ENCODE results near the gene KAT2A.

Gene KAT2A

GRCh38 chr17:42090964-42091790 is 30.0 kb downstream of the KAT2A start:
- FAIRE-seq, result no peak

GRCh38 chr17:42088736-42089135 is 32.4 kb downstream of the KAT2A start:
- no peak for FAIRE-seq

DNA sequence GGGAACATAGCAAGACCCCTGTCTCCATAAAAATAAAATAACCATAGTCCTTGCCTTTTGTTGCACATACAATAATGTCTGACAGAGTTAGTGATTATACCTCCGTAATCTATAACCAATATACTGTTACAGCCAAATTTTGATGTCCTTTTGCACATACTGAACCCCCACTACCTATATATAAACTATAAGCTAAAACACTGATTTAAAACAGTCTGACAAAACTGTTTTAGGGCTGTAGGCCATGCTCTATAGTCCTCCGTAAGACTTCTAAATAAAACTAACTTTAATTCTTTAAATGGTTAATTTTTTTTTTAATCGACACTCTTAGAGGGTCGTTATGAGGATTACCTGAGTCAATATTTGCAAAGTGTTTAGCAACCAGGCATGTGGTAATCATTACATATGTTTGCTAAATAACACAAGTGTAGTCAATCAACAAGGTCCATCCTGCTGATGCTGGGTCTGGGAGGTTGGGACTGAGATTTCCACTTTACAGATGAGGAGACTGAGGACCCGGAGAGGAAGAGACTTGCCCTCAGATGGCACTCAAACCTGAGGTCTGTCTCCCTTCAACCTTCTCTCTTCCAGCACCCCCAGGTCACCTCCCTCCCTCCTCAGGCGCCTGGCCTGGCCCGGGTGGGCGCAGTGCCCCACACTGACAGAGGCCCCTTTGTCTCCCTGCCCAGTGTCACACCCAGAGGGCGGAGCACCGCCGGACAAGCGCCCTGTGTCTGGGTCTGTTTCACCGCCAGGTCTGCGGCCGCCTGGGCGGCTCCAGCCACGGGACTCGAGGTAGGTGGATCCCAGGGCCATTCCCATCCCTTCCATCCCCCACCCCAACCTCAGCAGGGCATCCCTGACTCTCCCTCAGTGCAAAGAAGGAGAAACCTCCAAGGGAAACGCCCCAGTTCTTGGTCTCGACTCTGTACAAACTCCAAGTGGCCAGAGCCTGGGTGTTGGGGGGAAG is 33.1 kb downstream of the KAT2A start:
- no peak for FAIRE-seq

DNA sequence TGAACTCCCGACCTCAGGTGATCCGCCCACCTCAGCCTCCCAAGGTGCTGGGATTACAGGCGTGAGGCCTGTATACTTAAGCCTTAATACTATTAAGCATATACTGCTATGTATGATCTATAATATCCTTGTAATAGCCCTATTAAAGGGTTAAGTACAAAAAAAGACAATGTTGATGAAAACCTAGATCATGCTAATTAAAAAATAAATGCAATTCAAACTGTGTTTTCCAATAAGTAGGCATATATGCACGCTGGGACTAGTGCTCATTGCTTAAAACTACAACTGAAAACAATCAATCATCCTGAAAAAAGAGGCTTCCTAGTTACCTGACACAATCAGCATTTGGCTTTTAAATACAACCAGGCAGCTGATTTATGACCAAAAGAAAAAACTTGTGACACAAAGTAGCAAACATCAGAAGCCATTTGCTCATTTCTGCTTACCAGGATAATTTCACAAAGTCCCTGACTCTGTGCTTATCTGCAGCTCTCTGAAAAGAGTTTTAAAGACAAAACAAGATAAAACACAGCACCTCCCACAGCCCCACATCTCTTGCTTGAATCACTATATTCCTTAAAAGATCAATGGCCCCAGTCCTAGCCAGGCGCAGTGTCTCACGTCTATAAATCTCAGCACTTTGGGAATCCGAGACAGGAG is 34.0 kb downstream of the KAT2A start:
- FAIRE-seq, result no peak

DNA sequence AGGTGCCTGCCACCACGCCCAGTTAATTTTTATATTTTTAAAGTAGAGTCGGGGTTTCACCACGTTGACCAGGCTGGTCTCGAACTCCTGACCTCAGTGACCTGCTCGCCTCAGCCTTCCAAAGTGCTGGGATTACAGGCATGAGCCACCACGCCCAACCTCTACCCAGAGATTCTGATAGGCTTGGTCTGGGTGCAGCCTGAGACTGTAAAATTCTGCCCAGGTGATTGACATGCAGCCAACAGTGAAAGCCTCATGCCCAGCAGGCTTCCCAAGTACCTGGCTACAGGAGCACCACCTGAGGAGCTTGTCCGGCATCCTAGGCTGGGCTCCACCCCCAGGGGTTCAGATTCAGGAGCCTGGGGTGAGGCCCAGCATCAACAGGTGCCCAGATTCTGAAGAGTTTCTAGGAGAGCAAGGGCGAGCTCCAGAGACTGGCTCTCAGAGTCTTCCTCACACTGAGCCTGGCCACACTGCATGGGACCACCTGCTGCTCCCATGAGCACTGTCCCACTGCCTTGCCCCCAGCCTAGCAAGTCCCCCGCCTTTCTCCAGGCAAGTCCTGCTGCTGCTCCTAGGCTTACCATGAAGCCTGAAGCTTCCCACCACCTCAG is 39.5 kb downstream of the KAT2A start:
- no peak for FAIRE-seq

DNA sequence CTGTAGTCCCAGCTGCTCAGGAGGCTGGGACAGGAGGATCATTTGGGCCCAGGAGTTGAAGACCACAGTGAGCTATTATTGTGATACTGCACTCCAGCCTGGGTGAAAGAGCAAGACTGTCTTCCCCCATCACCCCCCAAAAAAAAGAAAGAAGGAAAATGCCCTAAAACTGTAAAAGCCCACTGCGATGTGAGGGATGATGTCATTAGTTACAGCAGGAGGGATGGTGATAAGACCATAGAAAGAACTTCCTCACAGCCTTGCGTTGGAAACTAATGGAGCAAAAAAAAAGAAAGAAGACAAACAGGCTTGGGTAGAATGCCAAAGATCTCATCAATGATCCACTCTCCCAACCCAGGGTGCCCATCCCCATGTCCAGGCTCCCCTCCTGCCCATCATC is 41.6 kb downstream of the KAT2A start:
- no peak for FAIRE-seq

DNA sequence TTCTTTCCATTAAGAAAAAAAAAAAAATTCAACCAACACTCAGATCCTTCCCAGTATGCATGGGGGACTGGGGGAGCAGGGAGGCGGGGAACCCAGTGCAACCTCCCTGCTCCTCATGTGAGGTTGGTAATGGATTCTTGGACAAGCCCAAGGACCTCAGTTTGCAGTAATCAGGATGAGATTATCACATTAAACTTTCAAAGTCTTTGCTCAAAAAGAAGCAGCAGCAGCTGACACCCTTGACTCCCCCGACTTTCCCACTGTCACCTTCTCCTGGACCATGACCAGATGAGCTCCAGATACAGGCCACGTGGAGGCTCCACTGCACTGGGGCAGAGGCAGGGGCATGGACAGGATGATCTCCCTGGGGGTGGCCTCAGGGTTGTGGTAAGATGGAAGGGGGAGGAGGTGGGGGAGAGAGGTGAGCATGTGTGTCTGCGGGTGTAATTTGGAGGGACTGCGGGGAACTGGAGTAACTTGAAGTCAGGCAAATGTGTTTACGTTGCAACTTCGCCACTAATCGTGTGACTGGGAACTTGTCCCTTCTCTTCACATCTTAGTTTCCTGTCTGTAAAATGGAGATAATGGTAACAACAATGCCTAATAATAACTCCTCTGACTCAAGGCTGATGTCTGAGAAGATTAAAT is 42.6 kb downstream of the KAT2A start:
- FAIRE-seq, result no peak

DNA sequence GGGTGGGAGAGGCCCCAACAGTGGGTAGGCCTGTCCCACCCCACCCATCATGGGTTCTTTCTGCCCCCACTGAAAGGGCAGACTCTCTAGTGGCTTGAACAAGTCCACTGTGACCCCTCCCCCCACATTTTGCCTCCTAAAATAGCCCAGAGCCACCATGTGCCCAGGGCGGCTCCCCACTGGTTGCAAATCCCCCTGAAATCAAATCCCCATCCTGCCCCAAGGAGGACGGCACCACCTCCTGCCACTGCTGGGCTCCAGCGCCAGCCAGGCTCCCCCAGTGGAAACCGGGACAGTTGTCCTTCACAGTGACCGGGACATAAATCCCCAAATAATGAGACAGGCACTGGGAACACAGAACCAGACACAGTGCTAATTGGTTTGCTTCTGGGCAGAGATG is 43.4 kb downstream of the KAT2A start:
- FAIRE-seq, result no peak

DNA sequence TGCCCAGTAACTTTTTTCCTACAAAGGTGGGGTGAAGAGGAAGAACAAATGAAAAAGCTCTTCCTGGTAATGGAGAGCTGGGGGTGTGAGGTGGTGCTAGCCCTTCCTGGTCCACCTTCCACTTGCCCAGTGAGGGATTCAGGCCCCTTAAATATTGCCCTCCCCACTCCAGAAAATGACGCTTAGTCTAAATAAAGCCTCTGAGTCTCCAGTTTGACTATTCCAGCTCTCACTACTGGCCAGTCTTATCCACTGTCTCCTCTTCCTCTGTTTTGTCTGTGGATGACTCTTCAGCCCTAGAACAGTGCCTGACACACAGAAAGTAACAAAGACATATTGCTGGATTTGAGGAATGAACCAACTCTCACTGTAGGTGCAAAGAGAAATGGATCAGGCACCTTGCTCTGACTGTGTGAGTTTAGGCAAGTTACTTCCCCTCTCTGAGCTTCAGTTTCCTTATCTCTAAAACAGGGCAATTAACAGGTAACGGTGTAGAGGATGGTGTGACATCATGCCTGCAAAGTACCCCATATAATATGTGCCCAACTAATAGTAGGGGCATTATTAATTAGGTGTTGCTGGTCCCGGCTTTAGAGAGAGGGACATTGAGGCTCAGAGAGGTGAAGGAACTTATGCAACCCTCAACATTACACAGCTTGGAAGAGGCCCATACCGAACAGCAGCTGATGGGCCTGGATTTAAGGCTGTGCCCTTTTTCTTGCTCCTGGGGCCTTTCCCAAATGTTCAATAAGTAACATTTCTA is 44.2 kb downstream of the KAT2A start:
- no peak for FAIRE-seq

DNA sequence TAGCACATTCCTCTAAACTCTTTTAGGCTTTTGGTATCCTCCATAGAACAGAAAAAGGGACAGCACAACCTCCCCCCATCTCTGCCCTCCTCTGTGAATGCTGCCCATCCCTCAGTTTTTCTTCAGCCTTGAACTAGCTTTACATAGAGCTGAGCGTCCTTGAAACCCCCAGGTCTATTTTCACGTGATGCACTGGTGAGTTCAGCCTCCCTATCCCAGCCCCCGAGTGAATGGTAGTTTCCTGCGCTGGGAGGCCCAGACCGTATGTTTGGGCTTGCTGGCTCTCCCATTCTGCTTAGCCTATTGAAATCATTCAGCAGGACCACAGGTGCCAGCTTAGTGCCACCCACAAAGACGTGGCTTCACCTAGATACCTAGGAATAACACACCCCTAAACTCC is 45.4 kb downstream of the KAT2A start:
- FAIRE-seq, result no peak

DNA sequence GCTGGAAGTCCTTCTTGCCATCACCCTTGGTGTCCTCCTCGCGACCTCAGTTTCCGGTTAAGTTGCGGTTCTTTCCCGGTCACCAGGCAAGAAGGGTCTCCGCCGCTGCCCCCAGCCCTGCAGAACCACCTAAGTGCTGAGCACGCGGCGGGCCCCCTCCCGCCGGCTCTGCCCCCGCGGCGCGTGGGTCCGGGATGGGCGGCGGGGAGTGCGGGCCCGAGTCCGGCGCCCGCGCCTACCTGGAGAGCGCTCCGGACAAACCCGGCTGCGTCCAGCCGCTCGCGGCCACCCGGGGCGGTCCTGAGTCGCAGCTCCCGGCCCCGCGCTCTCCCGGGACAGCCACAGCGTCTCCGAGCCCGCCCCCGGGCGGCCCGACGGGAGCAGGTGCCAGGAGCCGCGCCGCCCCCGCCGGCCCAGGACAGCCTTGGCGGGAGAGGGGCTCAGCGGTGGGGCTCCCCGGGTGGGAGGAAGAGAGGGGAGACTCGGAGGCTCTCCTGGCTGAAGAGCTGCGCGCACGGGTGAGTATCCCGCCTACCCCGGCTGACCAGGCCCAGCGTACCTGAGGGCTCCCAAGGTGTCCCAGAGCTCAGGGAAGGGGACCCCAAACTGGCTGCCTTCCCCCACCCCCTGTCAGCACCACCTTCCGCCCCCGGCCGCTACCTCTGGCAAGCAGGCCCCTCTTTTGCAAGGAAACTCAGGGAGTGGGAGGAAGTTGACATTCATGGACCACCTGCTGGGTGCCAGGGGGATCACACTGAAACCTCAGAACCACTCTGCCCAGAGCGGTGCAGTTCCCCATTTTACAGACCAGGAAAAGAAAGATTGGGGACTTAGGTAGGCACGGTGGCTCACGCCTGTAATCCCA is 48.6 kb downstream of the KAT2A start:
- FAIRE-seq, result no peak

DNA sequence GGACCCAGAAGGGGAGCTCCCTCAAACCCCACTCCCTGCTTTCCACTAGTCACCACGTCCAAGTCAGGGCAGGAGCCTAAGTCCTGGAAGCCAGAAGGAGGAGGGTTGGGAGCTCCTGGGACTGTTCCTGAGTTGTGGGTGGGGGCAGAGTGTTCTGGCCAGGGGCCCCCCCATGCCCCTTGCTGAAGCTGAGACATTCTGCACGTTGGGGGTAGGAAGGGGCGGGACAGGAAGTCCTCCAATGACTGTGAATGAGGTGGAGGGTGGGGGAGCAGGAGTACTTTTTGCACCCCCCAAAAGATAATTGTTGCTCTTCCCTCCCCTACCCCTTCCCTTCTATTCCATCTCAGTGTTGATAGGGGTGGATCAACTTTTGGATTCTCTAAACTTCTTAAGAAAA is 49.4 kb downstream of the KAT2A start:
- FAIRE-seq, result no peak

DNA sequence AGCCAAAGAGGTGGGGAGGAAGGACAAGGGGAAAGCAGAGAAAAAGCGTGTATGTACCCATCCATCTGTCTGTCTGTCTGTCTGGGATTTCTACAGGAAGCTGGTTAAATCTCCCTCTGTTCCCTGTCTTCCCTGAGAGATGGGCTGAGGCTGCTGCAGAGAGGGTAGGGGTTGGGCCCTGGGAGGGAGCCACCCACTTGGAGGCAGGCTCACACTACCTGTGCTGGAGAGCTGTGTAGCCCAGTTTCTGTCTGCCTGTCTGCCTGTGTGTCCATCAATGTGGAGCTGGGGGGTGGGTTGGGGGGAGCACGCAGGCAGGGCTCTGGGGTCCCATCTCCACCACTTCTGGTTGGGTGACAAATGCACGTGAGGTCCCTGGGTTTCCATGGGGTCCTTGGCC is 52.2 kb downstream of the KAT2A start:
- FAIRE-seq, result no peak

DNA sequence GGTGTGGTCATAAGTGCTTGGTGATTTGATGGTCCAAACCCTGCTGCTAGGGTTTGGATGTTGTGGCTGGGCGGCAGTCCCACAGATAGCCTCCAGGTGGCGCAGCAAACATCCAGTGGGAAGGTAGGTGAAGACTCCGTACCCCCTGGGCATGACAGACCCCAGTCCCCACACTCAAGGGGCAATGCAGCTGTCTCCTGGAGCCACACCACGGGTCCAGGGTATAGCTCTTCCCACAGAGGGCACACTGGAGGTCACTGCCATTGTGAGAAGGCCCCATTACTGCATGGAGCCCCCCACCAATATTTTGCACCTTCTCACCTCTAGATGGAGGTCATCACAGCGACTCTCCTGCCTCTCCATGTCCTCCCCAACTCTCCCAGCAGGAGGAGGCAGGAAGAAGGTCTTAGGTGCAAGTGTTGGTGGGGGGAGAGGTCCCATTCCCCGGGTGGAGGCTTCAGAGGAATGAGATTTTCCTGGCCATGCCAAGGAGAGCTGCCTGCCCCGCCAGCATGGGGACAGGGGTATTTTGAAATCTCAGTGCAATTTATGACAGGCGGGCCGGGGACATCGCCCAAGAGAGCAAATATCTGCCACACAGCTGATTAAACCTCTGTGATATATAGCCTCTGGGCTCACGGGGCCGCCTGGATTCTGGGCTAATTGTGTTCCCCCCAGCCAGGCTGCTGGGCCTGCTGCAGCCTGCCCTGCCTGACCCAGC is 53.6 kb downstream of the KAT2A start:
- FAIRE-seq, result no peak

GRCh38 chr17:42065201-42065600 is 56.0 kb downstream of the KAT2A start:
- no peak for FAIRE-seq

Measured in A204.1 (cell line).